GM18909 (cell line): ENCODE results near the gene JAZF1.

Experiments used
- ATAC-seq: cut with Tn5 transposase; IDR thresholded peaks from one replicate; pipeline ENCODE4 v1.9.1; 2021; ENCODE audit warnings: mild to moderate bottlenecking; ENCODE audit not compliant: unreplicated experiment, poor library complexity

JAZF1 gene

DNA sequence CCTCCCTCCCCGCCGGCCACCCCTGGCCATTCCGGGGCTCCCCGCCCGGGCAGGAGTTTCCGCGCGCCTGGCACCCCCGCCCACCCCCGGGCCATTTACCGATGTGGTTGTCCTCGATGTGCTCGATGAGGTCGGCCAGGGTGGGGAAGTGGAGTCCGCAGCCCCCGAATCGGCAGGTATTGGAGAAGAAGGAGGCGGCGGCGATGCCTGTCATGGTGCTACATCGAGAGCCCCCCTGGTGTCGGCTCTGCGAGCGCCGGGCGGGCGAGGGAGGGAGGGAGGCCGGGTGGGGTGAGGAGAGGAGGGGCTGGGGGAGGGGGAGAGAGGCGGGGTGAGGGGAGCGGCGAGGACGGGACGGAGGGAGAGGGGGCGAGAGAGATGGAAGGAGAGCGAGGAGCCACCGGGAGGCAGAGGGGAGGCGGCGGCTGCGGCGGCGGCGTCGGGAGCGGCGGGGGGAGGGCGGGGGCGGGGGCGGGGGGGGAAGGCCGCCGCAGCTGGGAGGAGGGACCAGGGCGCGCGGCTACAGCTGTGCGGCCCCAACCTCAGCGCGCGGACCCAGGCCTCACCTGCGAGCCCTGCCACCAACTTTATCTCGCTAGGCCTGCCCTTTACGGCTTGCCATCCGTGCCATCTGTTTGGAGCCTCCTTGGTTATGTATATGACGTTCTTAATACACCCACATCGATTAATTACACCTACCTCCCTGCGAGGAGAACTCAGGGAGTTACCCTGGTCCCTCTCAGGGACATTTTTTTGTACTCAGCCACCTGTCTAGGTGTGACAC, at the start of gene JAZF1:
Gene JAZF1, minus strand, starts transcription at position 432 of the 784 bp plus-strand sequence.
- ATAC-seq, result no peak

DNA sequence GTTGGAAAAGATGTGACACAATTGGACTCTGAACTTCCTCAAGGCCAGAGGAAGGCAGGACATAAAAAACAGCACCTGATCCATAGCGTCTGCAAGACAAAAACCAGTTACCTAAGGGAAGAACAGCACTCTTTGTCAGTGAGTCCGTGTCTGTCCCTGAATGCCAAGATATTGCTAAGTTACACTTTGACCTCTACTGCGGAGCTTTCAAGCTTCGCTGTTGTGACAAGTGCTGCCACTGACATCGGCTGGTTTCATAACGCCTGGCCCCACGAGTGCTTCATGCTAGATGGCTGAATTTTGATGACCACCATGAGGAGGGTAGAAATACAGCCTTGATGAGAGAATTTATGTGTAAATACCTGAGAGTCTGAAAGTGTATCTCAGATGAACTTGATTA, 49.7 kb upstream of the JAZF1 start:
- ATAC-seq, result no peak

- ATAC-seq, result no peak
Measured at GRCh38 chr7:28228396-28228795, 47.8 kb upstream of the JAZF1 start.

- ATAC-seq, result no peak
Measured at GRCh38 chr7:28226003-28226402, 45.4 kb upstream of the JAZF1 start.

DNA sequence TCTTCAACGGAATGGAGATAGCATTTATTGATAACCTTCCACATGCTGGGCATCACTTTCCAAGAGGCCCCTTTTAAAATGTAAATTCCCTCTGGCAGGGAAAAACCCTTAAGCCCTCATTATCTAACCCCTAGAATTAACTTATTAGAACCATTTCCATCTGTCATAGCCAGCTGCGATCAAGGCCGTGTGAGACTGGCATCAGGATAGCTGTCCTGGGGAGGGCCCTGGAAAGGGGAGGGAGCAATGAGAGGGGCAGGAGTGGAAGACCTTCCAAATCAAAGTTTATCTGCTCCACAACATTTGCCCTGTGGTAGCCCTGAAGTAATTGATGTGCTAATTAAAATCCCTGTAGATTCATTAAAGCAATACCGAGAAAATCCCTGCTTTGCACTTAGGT, 45.0 kb upstream of the JAZF1 start:
- ATAC-seq, result no peak

DNA sequence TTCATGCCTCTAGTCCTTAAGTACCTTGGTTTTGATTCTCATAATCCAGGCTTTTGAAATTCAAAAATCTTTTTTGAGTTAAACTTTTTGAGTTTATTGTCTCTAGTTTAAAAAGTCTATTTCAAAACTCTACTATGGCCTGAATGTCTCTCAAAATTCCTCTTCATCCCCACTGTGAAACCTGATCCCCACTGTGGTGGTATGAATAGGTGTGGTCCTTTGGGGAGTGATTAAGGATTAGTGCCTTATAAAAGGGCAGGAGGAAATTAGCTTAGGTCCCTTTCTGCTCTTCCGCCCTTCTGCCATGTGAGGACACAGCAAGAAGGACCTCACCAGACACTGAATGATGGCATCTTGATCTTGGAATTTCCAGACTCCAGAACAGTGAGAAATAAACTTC, 44.1 kb upstream of the JAZF1 start:
- ATAC-seq, result no peak

DNA sequence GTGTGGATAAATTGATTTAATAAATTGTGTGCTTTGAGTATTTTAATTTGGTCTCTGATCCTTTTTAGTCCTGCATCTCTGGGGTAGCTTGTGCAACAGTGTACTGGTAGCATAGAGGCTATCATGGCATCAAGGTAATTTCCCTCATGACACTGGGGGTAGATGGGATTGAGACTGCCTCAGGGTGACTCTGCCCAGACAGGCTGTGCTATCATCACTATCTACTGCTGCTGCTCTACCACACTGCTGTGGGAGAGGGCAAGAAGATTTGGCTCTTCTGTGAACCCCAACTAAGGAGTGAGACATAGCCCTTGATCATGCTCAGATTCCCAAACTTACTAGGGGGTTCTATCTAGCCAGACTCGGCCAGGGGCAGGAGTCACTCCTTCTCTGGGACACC, 43.6 kb upstream of the JAZF1 start:
- no peak for ATAC-seq

DNA sequence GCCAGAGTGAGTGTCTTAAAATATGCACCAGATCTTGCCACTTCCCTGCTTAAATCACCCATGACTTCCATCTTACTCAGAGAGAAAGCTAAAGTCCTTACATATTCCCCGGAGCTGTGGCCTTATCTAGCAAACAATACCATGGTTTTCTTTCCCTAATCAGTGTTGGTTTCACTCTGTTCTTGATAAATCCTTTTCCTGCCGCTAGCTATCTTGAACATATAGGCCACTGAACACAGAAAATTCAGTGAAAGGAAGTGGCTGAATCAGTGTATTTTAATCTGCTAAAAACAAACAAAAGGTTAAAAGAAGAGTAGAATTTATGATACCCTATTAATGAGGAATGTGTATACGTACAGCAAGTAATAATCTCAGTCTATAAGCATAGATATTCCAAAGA, 42.0 kb upstream of the JAZF1 start:
- no peak for ATAC-seq

GRCh38 chr7:28219793-28220192, 39.2 kb upstream of the JAZF1 start:
- ATAC-seq, result no peak

GRCh38 chr7:28217143-28217542, 36.5 kb upstream of the JAZF1 start:
- ATAC-seq, result no peak

- no peak for ATAC-seq
Measured at GRCh38 chr7:28211006-28211405, 30.4 kb upstream of the JAZF1 start.

GRCh38 chr7:28208506-28208905, 27.9 kb upstream of the JAZF1 start:
- ATAC-seq, result no peak

DNA sequence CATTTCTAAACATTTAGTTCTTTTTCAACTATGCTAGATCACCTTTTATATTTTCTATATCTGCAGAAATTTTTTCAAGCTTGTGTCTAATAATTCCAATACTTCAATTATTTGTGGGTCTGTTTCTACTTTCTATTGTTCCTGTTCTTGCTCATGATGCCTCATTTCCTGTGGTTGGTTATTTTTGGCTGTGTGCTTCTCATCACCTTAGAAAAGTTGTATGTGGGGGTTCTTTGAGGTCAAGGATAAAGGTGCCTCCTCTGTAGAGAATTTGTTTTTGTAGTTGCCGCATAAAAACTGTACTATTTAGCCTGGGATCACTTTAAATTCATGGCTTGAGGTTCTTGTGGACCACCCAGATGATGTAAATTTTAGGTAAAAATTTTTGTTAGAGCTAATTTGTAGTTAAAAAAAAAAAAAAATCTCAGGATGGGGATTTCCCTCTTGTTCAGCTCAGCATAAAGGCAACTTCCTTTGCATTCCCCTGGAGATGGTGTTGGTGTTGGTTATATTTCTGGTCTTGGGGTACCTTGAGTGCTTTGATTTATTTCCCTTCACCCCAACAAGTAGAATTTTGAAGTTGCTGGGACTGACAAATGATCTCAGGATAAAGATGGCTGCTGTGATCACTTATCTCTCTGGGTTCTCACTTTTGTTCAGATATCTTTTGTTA, 27.0 kb upstream of the JAZF1 start:
- no peak for ATAC-seq

DNA sequence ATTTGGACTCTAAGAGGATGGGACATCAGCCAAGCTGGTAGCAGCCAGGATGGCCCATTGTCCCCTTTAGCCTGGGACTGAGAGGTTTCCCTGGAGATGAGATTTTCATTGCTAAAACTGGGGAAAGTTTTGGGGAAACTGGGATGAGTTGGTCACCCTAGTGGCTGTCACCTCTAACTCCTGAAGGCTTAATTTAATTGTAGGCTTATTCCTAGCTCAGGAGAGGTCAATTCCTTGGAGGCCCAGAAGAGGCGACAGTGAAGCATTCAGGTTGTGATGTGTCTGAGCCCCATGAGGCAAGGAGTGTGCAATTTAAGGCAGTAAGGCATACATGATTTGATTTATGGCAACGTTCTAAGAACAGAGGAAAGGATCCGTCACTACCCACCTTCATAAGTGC, 24.9 kb upstream of the JAZF1 start:
- ATAC-seq, result no peak

DNA sequence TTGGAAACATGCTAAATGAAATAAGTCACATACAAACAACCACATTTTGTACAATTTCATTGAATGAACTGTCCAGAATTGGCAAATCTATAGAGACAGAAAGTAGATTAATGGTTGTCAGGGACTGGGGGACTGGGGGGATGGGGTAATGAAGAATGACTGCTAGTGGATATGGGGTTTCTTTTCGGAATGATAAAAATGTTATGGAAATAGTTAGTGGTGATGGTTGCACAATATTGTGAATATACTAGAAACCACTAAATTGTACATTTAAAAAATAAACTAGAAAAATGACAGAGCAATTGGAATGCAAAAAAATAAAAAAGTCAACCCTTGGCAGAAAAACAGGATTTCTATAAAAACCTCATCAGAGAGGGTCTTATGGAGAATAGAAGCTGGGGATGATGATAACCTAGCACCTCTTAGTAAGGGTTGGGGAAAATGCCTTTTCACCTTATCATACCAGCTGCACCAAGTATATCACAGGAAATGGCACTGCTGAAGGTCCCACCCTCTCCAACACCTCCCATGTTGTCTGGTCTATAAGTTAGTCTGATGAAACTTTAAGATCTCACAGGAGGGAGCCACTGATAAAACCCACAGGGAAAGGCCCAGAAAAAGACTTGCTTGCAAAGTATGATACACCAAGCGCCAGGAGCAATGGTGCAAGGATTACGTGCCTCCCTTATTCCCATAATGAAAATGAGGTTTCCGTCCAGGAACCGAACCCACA, 23.1 kb upstream of the JAZF1 start:
- ATAC-seq, result no peak

DNA sequence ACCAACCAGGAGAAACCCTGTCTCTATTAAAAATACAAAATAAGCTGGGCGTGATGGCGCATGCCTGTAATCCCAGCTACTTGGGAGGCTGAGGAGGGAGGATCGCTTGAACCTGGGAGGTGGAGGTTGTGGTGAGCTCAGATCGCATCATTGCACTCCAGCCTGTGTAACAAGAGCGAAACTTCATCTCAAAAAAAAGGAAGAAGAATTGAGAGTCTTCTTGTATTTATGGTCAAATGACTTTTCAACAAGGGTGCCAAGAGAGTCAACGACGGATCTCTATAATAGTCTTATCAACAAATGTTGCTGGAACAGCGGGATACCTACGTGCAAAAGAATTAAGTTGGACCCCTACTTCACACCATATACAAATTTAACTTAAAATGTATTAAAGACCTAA, 21.6 kb upstream of the JAZF1 start:
- no peak for ATAC-seq

- ATAC-seq, result no peak
Measured at GRCh38 chr7:28201131-28201530, 20.5 kb upstream of the JAZF1 start.

DNA sequence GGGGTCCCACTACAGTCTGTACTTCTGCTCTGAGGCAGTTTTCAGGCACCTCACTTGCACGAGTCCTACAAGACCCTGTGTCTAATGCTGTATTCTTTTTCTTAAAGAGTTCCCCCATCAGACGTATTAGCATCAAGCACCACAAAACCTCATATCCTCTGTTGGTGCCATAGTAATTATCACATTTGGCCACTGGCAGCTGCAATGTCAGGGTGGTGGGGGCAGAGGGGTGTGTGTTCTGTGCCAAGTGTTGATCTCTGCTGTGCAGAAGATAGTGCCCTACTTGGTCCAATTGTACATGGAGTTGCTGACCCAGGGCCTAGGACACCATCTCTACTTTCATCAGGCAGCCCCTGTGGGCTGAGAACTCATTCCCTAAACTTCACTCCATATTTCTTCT, 20.0 kb upstream of the JAZF1 start:
- ATAC-seq, result no peak

DNA sequence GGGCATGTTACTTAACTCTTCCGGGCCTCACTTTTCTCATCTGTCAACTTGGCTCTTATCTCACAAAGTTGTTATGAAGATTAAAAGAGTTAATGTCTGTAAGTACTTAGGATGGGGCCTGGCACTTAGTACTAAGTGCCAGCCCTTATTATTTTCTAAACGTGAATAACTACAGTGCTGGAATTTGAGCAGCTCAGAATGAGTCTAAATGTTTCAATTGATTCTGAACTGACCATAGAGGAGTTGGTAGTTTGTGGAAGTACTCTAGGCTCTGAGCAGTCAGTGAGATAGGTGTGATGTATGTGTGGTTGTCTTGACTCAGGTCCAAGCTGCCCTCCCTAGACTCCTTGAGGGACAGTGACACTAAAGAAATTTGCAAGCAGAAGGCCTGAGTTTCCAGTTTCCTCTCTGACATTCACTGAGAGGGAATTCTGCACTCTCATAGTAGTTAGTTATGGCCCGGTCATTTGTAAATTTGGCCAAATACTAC, 18.5 kb upstream of the JAZF1 start:
- ATAC-seq, result no peak

DNA sequence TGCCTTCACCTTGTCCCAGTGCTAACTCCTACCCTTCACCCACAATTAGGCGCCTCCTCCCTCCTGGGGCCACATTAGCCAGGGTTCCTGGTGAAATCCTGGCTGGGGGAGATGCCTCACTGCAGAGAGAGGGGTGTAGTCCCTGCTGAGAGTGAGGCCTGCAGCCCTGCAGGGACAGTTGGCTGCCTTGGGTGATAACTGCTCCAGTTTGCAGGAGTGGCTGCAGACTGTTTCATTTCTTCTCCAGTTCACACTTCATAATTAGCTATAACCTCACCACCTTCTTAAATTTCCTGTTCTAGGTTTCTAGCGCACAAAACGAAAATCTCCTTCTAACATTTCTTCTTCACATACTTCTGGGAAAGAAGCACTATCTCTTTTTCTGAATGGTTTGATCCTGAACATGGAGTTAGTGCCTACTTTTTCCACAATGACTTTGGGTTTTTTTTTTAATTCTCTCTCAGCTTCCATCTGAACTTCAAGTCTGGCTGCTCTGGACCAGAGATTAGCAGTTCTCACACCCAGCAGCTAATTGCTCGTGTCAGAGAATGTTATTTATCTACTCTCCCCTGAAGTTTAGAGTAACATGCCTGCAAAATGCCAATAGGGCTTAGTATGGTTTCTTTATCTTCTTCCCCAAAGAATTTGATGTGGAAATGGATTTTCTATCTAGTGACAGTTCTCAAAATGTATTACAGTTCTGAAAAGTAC, 15.5 kb upstream of the JAZF1 start:
- ATAC-seq, result no peak
